Measurements from ENCODE around the gene HUS1.

Gene HUS1

DNA sequence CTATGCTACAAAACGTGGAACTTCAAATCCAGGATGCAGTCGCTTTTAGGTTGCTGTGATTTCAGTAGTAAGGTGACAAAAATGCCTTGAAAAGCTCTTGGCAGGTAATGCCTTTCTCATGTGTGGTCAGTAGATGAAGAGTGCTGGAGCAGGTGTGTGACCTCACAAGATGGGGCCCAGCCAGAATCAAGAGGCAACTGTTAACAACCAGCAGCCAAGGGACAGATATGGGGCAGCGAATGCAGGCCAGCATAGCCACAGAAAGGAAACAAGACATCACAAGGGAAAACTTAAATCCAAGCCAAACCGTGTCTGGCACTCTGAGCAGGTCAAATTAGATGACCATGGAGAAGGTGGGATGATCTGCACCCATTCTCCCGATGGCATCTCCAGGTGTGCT, 12.3 kb downstream of the HUS1 start:
- Histone ChIP-seq H3K27me3 (replicated peaks) (no peaks in the 10 kb centered on the region), H3K36me3 (replicated peaks) (peaks cover 41% of the 10 kb centered on the region), H3K27ac (no peak overlapping the region), H3K4me3 (ENCODE audit: low read depth, low read length) (no peak overlapping the region)
- TF ChIP-seq, protein P1, sequence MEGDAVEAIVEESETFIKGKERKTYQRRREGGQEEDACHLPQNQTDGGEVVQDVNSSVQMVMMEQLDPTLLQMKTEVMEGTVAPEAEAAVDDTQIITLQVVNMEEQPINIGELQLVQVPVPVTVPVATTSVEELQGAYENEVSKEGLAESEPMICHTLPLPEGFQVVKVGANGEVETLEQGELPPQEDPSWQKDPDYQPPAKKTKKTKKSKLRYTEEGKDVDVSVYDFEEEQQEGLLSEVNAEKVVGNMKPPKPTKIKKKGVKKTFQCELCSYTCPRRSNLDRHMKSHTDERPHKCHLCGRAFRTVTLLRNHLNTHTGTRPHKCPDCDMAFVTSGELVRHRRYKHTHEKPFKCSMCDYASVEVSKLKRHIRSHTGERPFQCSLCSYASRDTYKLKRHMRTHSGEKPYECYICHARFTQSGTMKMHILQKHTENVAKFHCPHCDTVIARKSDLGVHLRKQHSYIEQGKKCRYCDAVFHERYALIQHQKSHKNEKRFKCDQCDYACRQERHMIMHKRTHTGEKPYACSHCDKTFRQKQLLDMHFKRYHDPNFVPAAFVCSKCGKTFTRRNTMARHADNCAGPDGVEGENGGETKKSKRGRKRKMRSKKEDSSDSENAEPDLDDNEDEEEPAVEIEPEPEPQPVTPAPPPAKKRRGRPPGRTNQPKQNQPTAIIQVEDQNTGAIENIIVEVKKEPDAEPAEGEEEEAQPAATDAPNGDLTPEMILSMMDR (IDR thresholded peaks at IDR 0.05; ENCODE audit: low read depth, low read length, missing control alignments) = no peak
- DNase-seq = no peak
- in situ Hi-C loops (cut with HindIII; ENCODE audit: low pct_ligation_motif_present, low sequenced_read_pairs) = no loop called here

DNA sequence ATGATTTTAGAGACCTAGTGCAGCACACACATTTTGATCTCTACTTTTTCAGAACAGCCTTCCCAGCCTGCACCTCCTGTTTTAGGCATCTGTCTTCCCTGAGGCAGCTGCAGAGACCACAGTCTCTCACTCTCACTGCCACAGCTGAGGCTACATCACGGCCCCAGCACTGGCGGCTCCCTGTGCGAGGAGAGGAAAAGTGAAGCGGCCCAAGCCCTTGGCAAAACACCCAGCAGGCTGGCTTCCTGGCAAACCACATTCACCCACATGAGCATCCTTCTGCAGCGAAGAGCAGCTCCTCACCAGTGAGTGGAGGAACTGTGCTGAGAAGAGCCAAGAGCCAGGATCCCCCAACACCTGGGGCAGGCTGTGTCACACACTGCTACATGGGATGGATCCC, 14.0 kb downstream of the HUS1 start:
- H3K27ac ChIP-seq = no peak overlapping the region
- TF ChIP-seq, protein P1 (IDR thresholded peaks at IDR 0.05; ENCODE audit: low read depth, low read length, missing control alignments) = no peak
- DNase-seq = no peak
- in situ Hi-C loops (cut with HindIII; ENCODE audit: low pct_ligation_motif_present, low sequenced_read_pairs) = no loop called here
- H3K36me3 ChIP-seq (replicated peaks) = peaks cover 45% of the 10 kb centered on the region
- H3K27me3 ChIP-seq (replicated peaks) = no peaks in the 10 kb centered on the region
- H3K4me3 ChIP-seq (ENCODE audit: low read depth, low read length) = no peak overlapping the region

DNA sequence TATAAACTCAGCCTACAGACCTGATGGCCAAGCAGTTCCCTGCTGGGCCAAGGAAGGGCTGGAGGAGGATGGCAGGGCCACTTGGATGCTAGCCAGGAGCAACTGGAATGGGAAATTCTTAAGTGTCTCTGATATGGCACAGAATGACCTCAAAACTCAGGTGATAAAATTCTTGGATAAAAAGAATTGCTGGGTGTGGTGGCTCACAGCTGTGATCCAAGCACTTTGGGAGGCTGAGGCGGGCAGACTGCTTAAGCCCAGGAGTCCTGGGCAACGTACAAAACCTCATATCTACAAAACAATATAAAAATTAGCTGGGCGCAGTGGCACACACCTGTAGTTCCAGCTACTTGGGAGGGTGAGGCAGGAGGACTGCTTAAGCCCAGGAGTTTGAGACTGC, 17.2 kb downstream of the HUS1 start:
- DNase-seq = no peak
- Histone ChIP-seq H3K4me3 (ENCODE audit: low read depth, low read length) (no peak overlapping the region), H3K36me3 (replicated peaks) (peaks cover 43% of the 10 kb centered on the region), H3K27ac (no peak overlapping the region), H3K27me3 (replicated peaks) (no peaks in the 10 kb centered on the region)
- in situ Hi-C loops (cut with HindIII; ENCODE audit: low pct_ligation_motif_present, low sequenced_read_pairs) = no loop called here
- TF ChIP-seq, protein P1 (IDR thresholded peaks at IDR 0.05; ENCODE audit: low read depth, low read length, missing control alignments) = no peak

DNA sequence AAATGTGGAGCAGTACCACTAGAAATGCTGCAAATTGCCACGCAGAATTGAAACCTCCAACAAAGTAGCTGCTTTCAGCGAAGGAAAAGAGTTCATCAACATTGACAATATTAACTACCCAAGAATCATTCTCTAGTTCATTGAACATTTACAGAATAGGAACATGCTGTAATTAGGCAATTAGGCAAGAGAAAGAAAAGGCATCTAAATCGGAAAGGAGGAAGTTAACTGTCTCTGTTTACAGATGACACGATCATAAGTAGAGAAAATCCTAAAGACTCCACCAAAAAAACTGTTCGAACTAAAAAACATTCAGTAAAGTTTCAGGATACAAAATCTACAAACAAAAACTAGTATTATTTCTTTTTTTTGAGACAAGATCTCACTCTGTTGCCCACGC, 22.3 kb downstream of the HUS1 start:
- Histone ChIP-seq H3K4me3 (ENCODE audit: low read depth, low read length) (no peak overlapping the region), H3K36me3 (replicated peaks) (peaks cover 12% of the 10 kb centered on the region), H3K27ac (no peak overlapping the region), H3K27me3 (replicated peaks) (no peaks in the 10 kb centered on the region)
- TF ChIP-seq, protein P1 (IDR thresholded peaks at IDR 0.05; ENCODE audit: low read depth, low read length, missing control alignments) = no peak
- in situ Hi-C loops (cut with HindIII; ENCODE audit: low pct_ligation_motif_present, low sequenced_read_pairs) = no loop called here
- DNase-seq = no peak

DNA sequence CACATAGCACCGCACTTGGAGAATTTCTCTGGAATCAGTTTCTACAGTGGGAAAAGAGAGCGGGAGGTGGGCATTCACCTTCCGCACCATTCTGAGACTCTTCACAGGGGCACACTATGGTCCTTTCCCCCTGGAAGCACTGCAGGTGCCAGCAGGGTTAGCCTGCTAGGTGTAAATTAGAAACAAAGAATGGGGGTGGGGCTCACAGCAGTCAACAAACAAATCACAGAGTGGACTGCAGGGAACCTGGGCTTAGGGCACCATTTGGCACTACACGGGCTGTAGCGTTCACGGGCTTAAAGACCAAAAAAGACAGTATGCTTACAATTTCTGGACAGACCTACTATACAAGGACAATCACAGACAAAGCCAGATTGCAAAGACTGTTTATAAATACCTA, 23.2 kb downstream of the HUS1 start:
- H3K4me3 ChIP-seq (ENCODE audit: low read depth, low read length) = no peak overlapping the region
- TF ChIP-seq, protein P1 (IDR thresholded peaks at IDR 0.05; ENCODE audit: low read depth, low read length, missing control alignments) = no peak
- H3K36me3 ChIP-seq (replicated peaks) = peaks cover 8% of the 10 kb centered on the region
- no peak for DNase-seq
- no peaks in the 10 kb centered on the region for H3K27me3 ChIP-seq (replicated peaks)
- in situ Hi-C loops (cut with HindIII; ENCODE audit: low pct_ligation_motif_present, low sequenced_read_pairs) = no loop called here
- no peak overlapping the region for H3K27ac ChIP-seq

DNA sequence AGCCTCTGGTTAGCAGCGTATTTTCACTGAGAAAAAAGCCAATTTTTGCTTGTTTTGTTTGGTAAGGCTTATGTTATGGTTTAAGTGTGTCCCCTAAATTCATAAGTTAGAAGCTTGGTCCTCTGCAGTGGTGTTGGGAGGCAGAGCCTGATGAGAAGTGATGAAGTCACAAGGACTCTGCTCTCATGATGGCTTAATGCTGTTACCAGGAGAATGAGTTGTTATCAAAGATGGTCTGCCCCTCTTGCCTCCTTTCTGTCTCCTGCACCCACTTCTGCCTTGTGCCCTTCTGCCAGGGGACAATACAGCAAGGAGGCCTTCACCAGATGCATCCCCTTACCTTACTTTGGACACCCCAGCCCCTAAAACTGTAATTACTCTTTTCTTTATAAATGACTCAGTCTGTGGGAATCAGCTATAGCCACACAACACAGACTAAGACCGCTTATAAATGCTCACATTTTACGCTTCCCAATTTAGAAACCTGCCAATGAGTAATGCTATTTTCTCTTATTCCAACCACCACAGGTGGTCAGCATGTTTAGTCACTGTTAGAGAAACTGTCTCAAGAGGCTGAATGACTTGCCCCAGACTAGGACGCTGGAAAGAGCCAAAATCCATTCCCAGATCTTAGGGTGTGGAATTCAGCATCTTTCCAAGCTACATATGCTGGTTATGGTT, 25.0 kb downstream of the HUS1 start:
- TF ChIP-seq, protein P1 (IDR thresholded peaks at IDR 0.05; ENCODE audit: low read depth, low read length, missing control alignments) = no peak
- H3K27me3 ChIP-seq (replicated peaks) = no peaks in the 10 kb centered on the region
- in situ Hi-C loops (cut with HindIII; ENCODE audit: low pct_ligation_motif_present, low sequenced_read_pairs) = no loop called here
- H3K36me3 ChIP-seq (replicated peaks) = peaks cover 4% of the 10 kb centered on the region
- no peak overlapping the region for H3K4me3 ChIP-seq (ENCODE audit: low read depth, low read length)
- H3K27ac ChIP-seq = no peak overlapping the region
- DNase-seq = no peak
